ENCODE measurements around the gene ABCC8.

ABCC8 gene

DNA sequence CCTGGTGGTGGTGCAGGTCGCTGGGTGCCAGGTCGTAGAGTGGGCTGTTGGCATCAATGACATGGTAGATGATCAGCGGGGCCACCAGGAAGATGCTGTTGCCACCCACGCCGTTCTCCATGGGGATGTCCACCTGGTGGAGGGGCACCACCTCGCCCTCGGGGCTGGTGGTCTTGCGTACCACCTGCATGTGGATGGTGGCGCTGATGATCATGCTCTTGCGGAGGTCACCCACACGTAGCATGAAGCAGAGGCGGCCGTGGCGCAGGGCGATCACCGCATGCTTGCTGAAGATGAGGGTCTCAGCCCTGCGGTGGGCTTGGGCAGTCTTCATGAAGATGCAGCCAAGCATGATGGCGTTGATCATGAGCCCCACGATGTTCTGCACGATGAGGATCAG lies 89.4 kb downstream of the ABCC8 start:
- peaks cover 53% of the 10 kb centered on the region for H3K27me3 Mint-ChIP-seq (ENCODE audit: low read depth)
- H3K4me3 Mint-ChIP-seq = peak overlapping the region; percentile 69 to 81 (median 70)
- H3K9me3 Mint-ChIP-seq = no peaks in the 10 kb centered on the region
- H3K4me1 Mint-ChIP-seq = no peaks in the 10 kb centered on the region
- H3K36me3 Mint-ChIP-seq (ENCODE audit: low read depth) = no peaks in the 10 kb centered on the region
- TF ChIP-seq, protein P1, sequence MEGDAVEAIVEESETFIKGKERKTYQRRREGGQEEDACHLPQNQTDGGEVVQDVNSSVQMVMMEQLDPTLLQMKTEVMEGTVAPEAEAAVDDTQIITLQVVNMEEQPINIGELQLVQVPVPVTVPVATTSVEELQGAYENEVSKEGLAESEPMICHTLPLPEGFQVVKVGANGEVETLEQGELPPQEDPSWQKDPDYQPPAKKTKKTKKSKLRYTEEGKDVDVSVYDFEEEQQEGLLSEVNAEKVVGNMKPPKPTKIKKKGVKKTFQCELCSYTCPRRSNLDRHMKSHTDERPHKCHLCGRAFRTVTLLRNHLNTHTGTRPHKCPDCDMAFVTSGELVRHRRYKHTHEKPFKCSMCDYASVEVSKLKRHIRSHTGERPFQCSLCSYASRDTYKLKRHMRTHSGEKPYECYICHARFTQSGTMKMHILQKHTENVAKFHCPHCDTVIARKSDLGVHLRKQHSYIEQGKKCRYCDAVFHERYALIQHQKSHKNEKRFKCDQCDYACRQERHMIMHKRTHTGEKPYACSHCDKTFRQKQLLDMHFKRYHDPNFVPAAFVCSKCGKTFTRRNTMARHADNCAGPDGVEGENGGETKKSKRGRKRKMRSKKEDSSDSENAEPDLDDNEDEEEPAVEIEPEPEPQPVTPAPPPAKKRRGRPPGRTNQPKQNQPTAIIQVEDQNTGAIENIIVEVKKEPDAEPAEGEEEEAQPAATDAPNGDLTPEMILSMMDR (IDR thresholded peaks at IDR 0.05; ENCODE audit: unreplicated experiment in 3 of 3) = no peak
- no peak overlapping the region for H3K27ac Mint-ChIP-seq

DNA sequence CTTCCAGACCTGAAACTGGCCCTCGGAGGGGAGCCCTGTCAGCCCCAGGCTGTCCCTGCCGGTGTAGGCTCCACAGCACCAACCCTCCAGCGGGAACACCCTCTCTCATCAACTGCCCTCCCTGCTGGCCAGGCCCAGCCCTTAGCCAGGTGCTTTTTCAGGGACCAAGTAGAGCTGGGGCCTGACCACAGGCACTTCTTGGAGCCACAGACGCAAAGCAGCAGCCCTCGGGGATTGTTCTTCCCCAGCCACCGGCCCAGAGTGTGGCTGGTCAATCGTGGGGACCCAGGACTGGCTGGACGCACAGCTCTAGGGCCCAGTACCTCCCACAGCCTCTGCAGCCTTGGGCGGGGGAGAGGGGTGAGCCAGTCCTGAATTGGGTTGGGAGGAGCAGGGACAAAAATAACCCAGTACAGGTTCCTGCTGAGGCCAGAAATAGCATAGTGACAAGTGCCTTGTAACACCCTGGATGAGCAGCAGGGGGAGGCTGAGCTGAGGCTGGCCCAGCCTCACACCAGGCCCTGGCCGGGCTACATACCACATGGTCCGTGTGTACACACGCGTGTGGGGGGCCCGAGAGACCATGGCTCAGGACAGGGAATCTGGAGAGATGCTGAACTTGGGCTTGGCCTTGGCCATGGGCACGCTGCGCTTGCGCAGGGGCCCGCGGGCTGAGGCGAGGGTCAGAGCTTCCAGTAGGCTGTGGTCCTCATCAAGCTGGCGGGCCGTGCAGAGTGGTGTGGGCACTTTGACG lies 90.1 kb downstream of the ABCC8 start:
- Mint-ChIP-seq H3K4me1 (no peaks in the 10 kb centered on the region), H3K9me3 (no peaks in the 10 kb centered on the region), H3K36me3 (ENCODE audit: low read depth) (no peaks in the 10 kb centered on the region), H3K27me3 (ENCODE audit: low read depth) (peaks cover 45% of the 10 kb centered on the region), H3K27ac (no peak overlapping the region), H3K4me3 (peak overlapping the region in 2 of 3 experiments; percentile 70 to 81)
- TF ChIP-seq, protein P1 (IDR thresholded peaks at IDR 0.05; ENCODE audit: unreplicated experiment in 3 of 3) = peak; percentile 50 to 68 (median 60)

DNA sequence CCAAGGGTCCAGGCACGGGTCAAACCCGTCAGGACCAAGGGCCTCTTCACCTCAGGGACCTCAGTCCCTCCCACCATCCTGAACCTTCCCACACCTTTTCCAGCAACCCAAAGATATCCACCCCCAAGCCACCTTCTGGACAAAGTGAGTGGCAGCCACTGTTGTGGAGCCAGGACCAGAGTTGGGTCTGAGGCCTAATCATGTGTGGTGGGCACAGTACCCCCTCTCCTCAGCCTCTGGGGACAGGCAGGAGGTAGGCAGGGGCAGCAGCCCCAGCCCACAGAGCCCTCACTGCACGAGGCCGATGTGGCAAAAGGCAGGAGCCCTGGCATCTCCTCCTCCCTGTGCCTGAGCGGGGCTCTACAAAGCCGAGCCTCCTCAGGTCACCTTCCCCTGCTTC lies 90.7 kb downstream of the ABCC8 start:
- Mint-ChIP-seq H3K36me3 (ENCODE audit: low read depth) (no peaks in the 10 kb centered on the region), H3K27ac (no peak overlapping the region), H3K4me1 (no peaks in the 10 kb centered on the region), H3K27me3 (ENCODE audit: low read depth) (peaks cover 42% of the 10 kb centered on the region), H3K4me3 (peak overlapping the region in 1 of 3 experiments; percentile 28), H3K9me3 (no peaks in the 10 kb centered on the region)
- TF ChIP-seq, protein P1 (IDR thresholded peaks at IDR 0.05; ENCODE audit: unreplicated experiment in 3 of 3) = no peak

DNA sequence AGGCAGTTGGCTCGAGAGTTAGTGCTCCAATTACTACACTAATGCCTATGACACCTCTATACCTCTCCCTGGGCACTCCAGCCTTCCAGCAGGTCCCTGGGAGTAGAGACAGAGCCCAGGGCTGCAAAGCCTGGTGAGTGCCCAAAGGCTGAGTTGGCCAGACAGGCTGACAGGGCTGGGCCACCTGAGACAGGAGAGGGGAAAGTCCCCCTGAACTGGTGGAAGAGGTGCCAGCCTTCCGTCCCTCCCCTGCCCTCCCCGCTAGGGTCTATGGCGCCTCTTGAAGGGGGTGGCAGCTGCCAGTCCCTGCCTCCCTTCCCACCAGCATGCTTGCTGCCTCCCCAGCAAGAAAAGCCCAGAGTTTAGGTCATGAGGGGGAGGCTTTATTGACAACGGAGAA lies 91.2 kb downstream of the ABCC8 start:
- no peak overlapping the region for H3K27ac Mint-ChIP-seq
- H3K9me3 Mint-ChIP-seq = no peaks in the 10 kb centered on the region
- H3K27me3 Mint-ChIP-seq (ENCODE audit: low read depth) = peaks cover 40% of the 10 kb centered on the region
- no peaks in the 10 kb centered on the region for H3K4me1 Mint-ChIP-seq
- H3K36me3 Mint-ChIP-seq (ENCODE audit: low read depth) = no peaks in the 10 kb centered on the region
- TF ChIP-seq, protein P1 (IDR thresholded peaks at IDR 0.05; ENCODE audit: unreplicated experiment in 3 of 3) = no peak
- H3K4me3 Mint-ChIP-seq = peak overlapping the region in 1 of 3 experiments; percentile 28

DNA sequence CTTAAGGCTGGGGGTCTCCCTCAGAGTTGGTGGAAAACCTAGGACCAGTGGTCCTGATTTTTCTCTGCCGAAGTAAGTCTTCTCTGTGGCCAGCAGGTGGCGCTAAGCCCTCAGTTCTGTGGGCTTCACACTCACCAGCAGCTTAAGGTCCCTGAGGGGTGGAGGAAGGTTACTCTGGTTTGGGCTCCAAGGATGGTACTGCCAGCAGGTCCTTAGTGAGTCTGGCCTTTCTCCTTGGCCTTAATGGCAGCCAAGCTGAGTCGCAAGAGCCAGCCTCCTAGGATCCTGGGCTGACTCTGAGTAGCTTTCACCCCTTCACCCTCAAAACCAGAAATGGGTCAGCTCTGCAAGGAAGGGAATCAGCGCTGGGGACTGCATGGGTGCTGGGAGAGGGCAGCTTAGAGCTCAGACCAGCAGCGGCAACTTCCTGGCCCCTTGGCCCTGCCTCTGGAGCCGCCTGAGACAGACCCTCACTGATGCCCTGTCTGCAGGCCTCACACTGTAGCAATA lies 92.6 kb downstream of the ABCC8 start:
- Mint-ChIP-seq H3K27me3 (ENCODE audit: low read depth) (peaks cover 33% of the 10 kb centered on the region), H3K9me3 (peaks cover 3% of the 10 kb centered on the region), H3K36me3 (ENCODE audit: low read depth) (no peaks in the 10 kb centered on the region), H3K27ac (peak overlapping the region in 1 of 3 experiments; percentile 14), H3K4me3 (no peak overlapping the region), H3K4me1 (no peaks in the 10 kb centered on the region)
- TF ChIP-seq, protein P1 (IDR thresholded peaks at IDR 0.05; ENCODE audit: unreplicated experiment in 3 of 3) = peak; percentile 86 to 89 (median 88)

DNA sequence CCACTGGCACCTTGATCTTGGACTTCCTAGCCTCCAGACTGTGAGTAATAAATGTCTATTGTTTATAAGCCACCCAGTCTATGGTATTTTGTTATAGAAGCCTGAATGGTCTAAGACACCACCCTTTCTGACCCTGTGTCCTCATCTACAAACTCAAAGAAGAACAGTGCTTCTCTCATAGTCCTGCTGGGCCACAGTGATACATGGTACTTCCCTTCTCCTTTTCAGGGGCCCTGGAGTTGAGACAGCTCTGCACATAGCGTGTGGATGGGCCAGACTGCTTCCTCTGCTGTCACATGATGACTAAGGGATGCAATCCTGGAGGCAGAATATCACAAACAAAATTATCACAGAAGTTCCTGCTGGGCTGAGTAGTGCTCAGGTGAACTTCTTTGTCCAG lies 93.2 kb downstream of the ABCC8 start:
- Mint-ChIP-seq H3K27me3 (ENCODE audit: low read depth) (peaks cover 30% of the 10 kb centered on the region), H3K4me3 (no peak overlapping the region), H3K27ac (peak overlapping the region in 1 of 3 experiments; percentile 14), H3K9me3 (peaks cover 4% of the 10 kb centered on the region), H3K36me3 (ENCODE audit: low read depth) (peaks cover 2% of the 10 kb centered on the region), H3K4me1 (no peaks in the 10 kb centered on the region)
- TF ChIP-seq, protein P1 (IDR thresholded peaks at IDR 0.05; ENCODE audit: unreplicated experiment in 3 of 3) = no peak
